PC-3 (cell line): ENCODE measurements around the gene TGFBR3L. TPM values are rescaled to one million over a fixed set of nuclear protein-coding genes. Genes with fewer than 3 reads are reported as not detected.

ENCODE experiments used
- ATAC-seq: fragments of 200-7000 bp; cut with Tn5 transposase; 2 replicates; pipeline ENCODE4 v1.9.1; 2020; ENCODE audit warnings: mild to moderate bottlenecking, moderate library complexity
- BruUV-seq: library from RNA; stranded (reverse); fragments of 400-500 nt; replicated peaks from 2 replicates; lab custom pipeline; 2021; lab: Mats Ljungman, UMichigan
- CTCF ChIA-PET: fragments of 300-600 bp; sonication (Branson Sonifier 250); formaldehyde crosslinking; loops from one replicate; lab custom pipeline; 2022; ENCODE audit warnings: antibody characterized with exemption; lab: Charles Lee
- POLR2A ChIA-PET: fragments of 300-600 bp; sonication (Branson Sonifier 250); formaldehyde crosslinking; loops from one replicate; lab custom pipeline; 2022; ENCODE audit warnings: antibody characterized with exemption; ENCODE audit not compliant: unreplicated experiment; lab: Charles Lee
- DNase-seq: peaks from one replicate; pipeline ENCODE4 v3.0.0-alpha.2; 2015
- H2AFZ ChIP-seq: fragments of 300-600 bp; sonication (generic); 2 replicates; pipeline ENCODE4 v1.6.0; 2016; ENCODE audit warnings: antibody characterized with exemption, low read length
- H3F3A ChIP-seq: fragments of 300-600 bp; sonication (generic); one replicate; pipeline ENCODE4 v1.6.0; 2017; ENCODE audit warnings: antibody characterized with exemption, low read length, control low read depth, mild to moderate bottlenecking; ENCODE audit not compliant: unreplicated experiment
- H3K27ac ChIP-seq: fragments of 300-600 bp; sonication (generic); 2 replicates; pipeline ENCODE4 v1.5.1; 2016; ENCODE audit warnings: mild to moderate bottlenecking, low read length
- H3K27me3 ChIP-seq: fragments of 300-600 bp; sonication (generic); 2 replicates; pipeline ENCODE4 v1.6.1; 2016; ENCODE audit warnings: low read length, mixed read lengths
- H3K36me3 ChIP-seq: fragments of 300-600 bp; sonication (generic); 2 replicates; pipeline ENCODE4 v1.6.1; 2016; ENCODE audit warnings: low read depth, mixed run types, low read length, mixed read lengths
- H3K4me1 ChIP-seq: fragments of 300-600 bp; sonication (generic); 2 replicates; pipeline ENCODE4 v1.5.1; 2016; ENCODE audit warnings: low read length; ENCODE audit not compliant: insufficient read depth
- H3K4me2 ChIP-seq: fragments of 300-600 bp; sonication (generic); 2 replicates; pipeline ENCODE4 v1.6.0; 2016; ENCODE audit warnings: low read length
- H3K4me3 ChIP-seq: fragments of 300-600 bp; sonication (generic); 2 replicates; pipeline ENCODE4 v1.5.1; 2016; ENCODE audit warnings: mild to moderate bottlenecking, low read length, mixed read lengths
- H3K79me2 ChIP-seq: fragments of 300-600 bp; sonication (generic); 2 replicates; pipeline ENCODE4 v1.6.1; 2017; ENCODE audit warnings: low read length, mixed read lengths
- H3K9ac ChIP-seq: fragments of 300-600 bp; sonication (generic); 2 replicates; pipeline ENCODE4 v1.6.0; 2016; ENCODE audit warnings: mild to moderate bottlenecking, low read length
- H3K9me2 ChIP-seq: fragments of 300-600 bp; sonication (generic); replicated peaks from 2 replicates; pipeline ENCODE4 v1.6.1; 2016; ENCODE audit warnings: mixed run types, low read length, mixed read lengths
- H3K9me3 ChIP-seq: fragments of 300-600 bp; sonication (generic); 2 replicates; pipeline ENCODE4 v1.6.1; 2016; ENCODE audit warnings: low read length, mixed read lengths
- H4K20me1 ChIP-seq: fragments of 300-600 bp; sonication (generic); 2 replicates; pipeline ENCODE4 v1.6.1; 2016; ENCODE audit warnings: low read length, mixed read lengths
- EZH2 ChIP-seq: fragments of 300-600 bp; sonication (generic); IDR thresholded peaks from one replicate; pipeline ENCODE4 v1.6.1; 2017; ENCODE audit warnings: antibody characterized with exemption, mild to moderate bottlenecking, low read length; ENCODE audit not compliant: unreplicated experiment
- EZH2phosphoT487 ChIP-seq: fragments of 300-600 bp; sonication (generic); IDR thresholded peaks from 2 replicates; pipeline ENCODE4 v1.6.1; 2018; ENCODE audit warnings: mild to moderate bottlenecking, antibody characterized with exemption, low read length, borderline replicate concordance
- intact Hi-C: fragments of 100-400 bp; cut with micrococcal nuclease; formaldehyde crosslinking; loops from 2 replicates; pipeline ENCODE4 v1.9.0; 2023
- total RNA-seq: library from RNA; depleted of rRNA; stranded (reverse); fragments of >200 nt; gene quantifications from 2 replicates; pipeline ENCODE4 v1.2.3, GENCODE V29; 2014
- TF ChIP-seq, protein P1 (sequence below): fragments of 300-600 bp; sonication (generic); conservative IDR thresholded peaks from 2 replicates; pipeline ENCODE4 v1.5.1; 2017; ENCODE audit warnings: antibody characterized with exemption, low read depth, mild to moderate bottlenecking, low read length

TGFBR3L gene
- total RNA-seq, 1 experiment from 2014 or later: 10.5 TPM

DNA sequence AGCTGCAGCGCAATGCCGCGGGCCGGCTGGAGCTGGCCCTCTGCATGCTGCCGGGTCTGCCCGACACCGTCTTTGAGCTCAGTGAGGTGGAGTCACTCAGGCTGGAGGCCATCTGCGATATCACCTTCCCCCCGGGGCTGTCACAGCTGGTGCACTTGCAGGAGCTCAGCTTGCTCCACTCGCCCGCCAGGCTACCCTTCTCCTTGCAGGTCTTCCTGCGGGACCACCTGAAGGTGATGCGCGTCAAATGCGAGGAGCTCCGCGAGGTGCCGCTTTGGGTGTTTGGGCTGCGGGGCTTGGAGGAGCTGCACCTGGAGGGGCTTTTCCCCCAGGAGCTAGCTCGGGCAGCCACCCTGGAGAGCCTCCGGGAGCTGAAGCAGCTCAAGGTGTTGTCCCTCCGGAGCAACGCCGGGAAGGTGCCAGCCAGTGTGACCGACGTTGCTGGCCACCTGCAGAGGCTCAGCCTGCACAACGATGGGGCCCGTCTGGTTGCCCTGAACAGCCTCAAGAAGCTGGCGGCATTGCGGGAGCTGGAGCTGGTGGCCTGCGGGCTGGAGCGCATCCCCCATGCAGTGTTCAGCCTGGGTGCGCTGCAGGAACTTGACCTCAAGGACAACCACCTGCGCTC lies 14.8 kb upstream of the TGFBR3L start:
- Histone ChIP-seq H3K36me3 (peaks cover 15% of the 10 kb centered on the region), H3K4me2 (no peak overlapping the region), H3K4me1 (peaks cover 19% of the 10 kb centered on the region), H4K20me1 (no peaks in the 10 kb centered on the region), H3K9me2 (no peaks in the 10 kb centered on the region), H3K9me3 (no peaks in the 10 kb centered on the region), H3K9ac (no peak overlapping the region), H3K27ac (no peak overlapping the region), H3K4me3 (no peak overlapping the region), H3F3A (peaks cover 11% of the 10 kb centered on the region), H2AFZ (no peak overlapping the region), H3K27me3 (no peaks in the 10 kb centered on the region), H3K79me2 (peaks cover 18% of the 10 kb centered on the region)
- ChIA-PET CTCF (interaction anchor here (0.6 kb wide), 1 partner anchor 100 kb away, joined by 7 read pairs; no protein-coding TSS in a partner anchor), POLR2A (no interaction called here)
- ATAC-seq (no peak), DNase-seq (no peak)
- BruUV-seq: no TSS peak
- TF ChIP-seq, protein P1, sequence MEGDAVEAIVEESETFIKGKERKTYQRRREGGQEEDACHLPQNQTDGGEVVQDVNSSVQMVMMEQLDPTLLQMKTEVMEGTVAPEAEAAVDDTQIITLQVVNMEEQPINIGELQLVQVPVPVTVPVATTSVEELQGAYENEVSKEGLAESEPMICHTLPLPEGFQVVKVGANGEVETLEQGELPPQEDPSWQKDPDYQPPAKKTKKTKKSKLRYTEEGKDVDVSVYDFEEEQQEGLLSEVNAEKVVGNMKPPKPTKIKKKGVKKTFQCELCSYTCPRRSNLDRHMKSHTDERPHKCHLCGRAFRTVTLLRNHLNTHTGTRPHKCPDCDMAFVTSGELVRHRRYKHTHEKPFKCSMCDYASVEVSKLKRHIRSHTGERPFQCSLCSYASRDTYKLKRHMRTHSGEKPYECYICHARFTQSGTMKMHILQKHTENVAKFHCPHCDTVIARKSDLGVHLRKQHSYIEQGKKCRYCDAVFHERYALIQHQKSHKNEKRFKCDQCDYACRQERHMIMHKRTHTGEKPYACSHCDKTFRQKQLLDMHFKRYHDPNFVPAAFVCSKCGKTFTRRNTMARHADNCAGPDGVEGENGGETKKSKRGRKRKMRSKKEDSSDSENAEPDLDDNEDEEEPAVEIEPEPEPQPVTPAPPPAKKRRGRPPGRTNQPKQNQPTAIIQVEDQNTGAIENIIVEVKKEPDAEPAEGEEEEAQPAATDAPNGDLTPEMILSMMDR: no peak
- TF ChIP-seq EZH2 (no peak), EZH2phosphoT487 (no peak)
- intact Hi-C loops: loop anchor here (5.0 kb wide), 1 partner anchor 627 kb away; no protein-coding TSS in a partner anchor

GRCh38 chr19:7900401-7900870 lies 14.2 kb upstream of the TGFBR3L start:
- no peak for DNase-seq
- Histone ChIP-seq H4K20me1 (no peaks in the 10 kb centered on the region), H3K27me3 (no peaks in the 10 kb centered on the region), H3K79me2 (peaks cover 23% of the 10 kb centered on the region), H3K4me1 (peaks cover 19% of the 10 kb centered on the region), H2AFZ (no peak overlapping the region), H3K9me3 (no peaks in the 10 kb centered on the region), H3K9ac (no peak overlapping the region), H3K4me3 (no peak overlapping the region), H3K27ac (no peak overlapping the region), H3K9me2 (no peaks in the 10 kb centered on the region), H3K4me2 (no peak overlapping the region), H3K36me3 (peaks cover 15% of the 10 kb centered on the region), H3F3A (peaks cover 11% of the 10 kb centered on the region)
- ChIA-PET POLR2A (interaction anchor here (0.5 kb wide), 1 partner anchor 31 kb away, joined by 4 read pairs; no protein-coding TSS in a partner anchor), CTCF (interaction anchor here (0.6 kb wide), 1 partner anchor 101 kb away, joined by 7 read pairs; no protein-coding TSS in a partner anchor)
- BruUV-seq: no TSS peak
- intact Hi-C loops: loop anchor here (5.0 kb wide), 1 partner anchor 627 kb away; no protein-coding TSS in a partner anchor
- ATAC-seq: no peak
- TF ChIP-seq, protein P1: no peak
- TF ChIP-seq EZH2phosphoT487 (no peak), EZH2 (no peak)

DNA sequence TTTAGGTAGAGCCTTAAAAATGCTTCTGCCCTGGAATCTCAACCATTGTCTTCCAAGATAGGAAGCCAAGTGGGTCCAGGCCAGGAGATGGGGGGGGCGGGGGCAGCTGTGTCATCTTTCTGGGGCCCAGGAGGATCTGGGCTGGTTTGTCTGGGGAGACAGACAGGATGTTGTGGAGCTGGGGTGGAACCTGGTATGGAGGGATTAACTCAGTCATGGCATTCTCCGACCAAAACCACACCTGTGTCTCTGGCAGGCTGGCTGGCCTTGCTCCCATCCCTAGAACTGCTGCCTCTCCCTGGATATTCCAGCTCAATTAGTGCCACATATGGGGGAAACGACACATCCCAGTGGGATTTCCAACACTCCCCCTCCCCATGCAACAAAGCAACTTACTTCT lies 13.7 kb upstream of the TGFBR3L start:
- no peaks in the 10 kb centered on the region for H3K9me2 ChIP-seq
- no TSS peak for BruUV-seq
- peaks cover 20% of the 10 kb centered on the region for H3K4me1 ChIP-seq
- POLR2A ChIA-PET: interaction anchor here (0.5 to 0.7 kb wide), 3 partner anchors 12 to 31 kb away, joined by 4 to 16 read pairs (median 4); no protein-coding TSS in a partner anchor
- H3K36me3 ChIP-seq: peaks cover 15% of the 10 kb centered on the region
- H3K4me2 ChIP-seq: no peak overlapping the region
- peaks cover 28% of the 10 kb centered on the region for H3K79me2 ChIP-seq
- H2AFZ ChIP-seq: no peak overlapping the region
- ATAC-seq (no peak), DNase-seq (no peak)
- no peak overlapping the region for H3K4me3 ChIP-seq
- H3K27ac ChIP-seq: no peak overlapping the region
- CTCF ChIA-PET: no interaction called here
- H3K9me3 ChIP-seq: no peaks in the 10 kb centered on the region
- intact Hi-C loops: loop anchor here (5.0 kb wide), 1 partner anchor 626 kb away; no protein-coding TSS in a partner anchor
- H3K27me3 ChIP-seq: no peaks in the 10 kb centered on the region
- peaks cover 11% of the 10 kb centered on the region for H3F3A ChIP-seq
- no peak overlapping the region for H3K9ac ChIP-seq
- no peaks in the 10 kb centered on the region for H4K20me1 ChIP-seq
- TF ChIP-seq, protein P1: no peak
- TF ChIP-seq EZH2phosphoT487 (no peak), EZH2 (no peak)
